Activated B cell treated with CpG ODN at 0.5 μM for 24 hours (primary cell): ENCODE results near the gene TMEM170B. TPM values are rescaled to one million over a fixed set of nuclear protein-coding genes. Genes with fewer than 3 reads are reported as not detected.

ENCODE experiments used
- ATAC-seq: fragments of 200-7000 bp; cut with Tn5 transposase; one replicate; pipeline ENCODE4 v1.10.0; 2021; ENCODE audit warnings: low read depth, mild to moderate bottlenecking, moderate library complexity
- CTCF ChIA-PET: fragments of 350-600 bp; sonication (Branson Sonifier 250); formaldehyde crosslinking; loops from one replicate; lab custom pipeline; 2021; ENCODE audit warnings: antibody characterized with exemption; lab: Charles Lee
- POLR2A ChIA-PET: fragments of 350-600 bp; sonication (Branson Sonifier 250); formaldehyde crosslinking; loops from one replicate; lab custom pipeline; 2021; ENCODE audit warnings: antibody characterized with exemption; lab: Charles Lee
- DNase-seq: peaks from one replicate; pipeline ENCODE4 v3.0.0; 2022
- H3K27ac Mint-ChIP-seq: one replicate; pipeline ENCODE4 v1.8.0; 2020; ENCODE audit warnings: mixed read lengths
- H3K27me3 Mint-ChIP-seq: one replicate; pipeline ENCODE4 v1.8.0; 2021; ENCODE audit warnings: mixed read lengths
- H3K36me3 Mint-ChIP-seq: one replicate; pipeline ENCODE4 v1.8.0; 2021; ENCODE audit warnings: low read depth, mixed read lengths
- H3K4me1 Mint-ChIP-seq: one replicate; pipeline ENCODE4 v1.8.0; 2021; ENCODE audit warnings: mixed read lengths
- H3K4me3 Mint-ChIP-seq: one replicate; pipeline ENCODE4 v1.8.0; 2020; ENCODE audit warnings: mild to moderate bottlenecking, mixed read lengths
- H3K9me3 Mint-ChIP-seq: one replicate; pipeline ENCODE4 v1.8.0; 2020; ENCODE audit warnings: mixed read lengths
- intact Hi-C: fragments of 100-400 bp; cut with micrococcal nuclease; formaldehyde crosslinking; loops from one replicate; pipeline ENCODE4 v1.15.1; 2024
- total RNA-seq: library from RNA; stranded (reverse); gene quantifications from 2 replicates; pipeline ENCODE4 v1.2.3, GENCODE V29; 2022
- TF ChIP-seq, protein P1 (sequence below): fragments of 200-600 bp; IDR thresholded peaks from one replicate; pipeline ENCODE4 v1.8.0; 2022; ENCODE audit warnings: antibody characterized with exemption, mild to moderate bottlenecking

The TMEM170B gene
- total RNA-seq, 1 donor from 2014 or later = 2.6 TPM

DNA sequence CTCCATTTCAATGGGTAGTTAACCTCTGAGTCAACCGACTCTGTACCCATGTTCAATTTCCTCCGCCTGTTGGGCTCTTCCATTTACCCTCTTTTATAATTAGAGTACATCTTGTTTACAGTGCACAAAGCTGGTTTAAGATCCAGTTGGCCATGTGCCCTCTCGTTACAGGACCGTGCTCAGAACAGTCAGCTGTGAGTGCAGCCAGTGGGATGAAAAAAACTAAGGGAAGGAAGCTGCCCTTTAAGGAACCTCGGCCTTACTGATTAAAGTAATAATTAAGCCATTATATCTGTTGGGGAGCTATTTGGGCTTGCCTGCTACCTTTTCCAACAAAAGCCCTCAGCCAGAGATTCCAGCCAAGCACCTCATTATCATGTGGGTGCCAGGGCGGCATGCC, 68.8 kb downstream of the TMEM170B start:
- no peaks in the 10 kb centered on the region for H3K36me3 Mint-ChIP-seq
- H3K27me3 Mint-ChIP-seq = peaks cover 30% of the 10 kb centered on the region
- CTCF ChIA-PET = no interaction called here
- H3K4me3 Mint-ChIP-seq = no peak overlapping the region
- ATAC-seq = no peak
- no peaks in the 10 kb centered on the region for H3K4me1 Mint-ChIP-seq
- POLR2A ChIA-PET = no interaction called here
- intact Hi-C loops = no loop called here
- DNase-seq = no peak
- TF ChIP-seq, protein P1, sequence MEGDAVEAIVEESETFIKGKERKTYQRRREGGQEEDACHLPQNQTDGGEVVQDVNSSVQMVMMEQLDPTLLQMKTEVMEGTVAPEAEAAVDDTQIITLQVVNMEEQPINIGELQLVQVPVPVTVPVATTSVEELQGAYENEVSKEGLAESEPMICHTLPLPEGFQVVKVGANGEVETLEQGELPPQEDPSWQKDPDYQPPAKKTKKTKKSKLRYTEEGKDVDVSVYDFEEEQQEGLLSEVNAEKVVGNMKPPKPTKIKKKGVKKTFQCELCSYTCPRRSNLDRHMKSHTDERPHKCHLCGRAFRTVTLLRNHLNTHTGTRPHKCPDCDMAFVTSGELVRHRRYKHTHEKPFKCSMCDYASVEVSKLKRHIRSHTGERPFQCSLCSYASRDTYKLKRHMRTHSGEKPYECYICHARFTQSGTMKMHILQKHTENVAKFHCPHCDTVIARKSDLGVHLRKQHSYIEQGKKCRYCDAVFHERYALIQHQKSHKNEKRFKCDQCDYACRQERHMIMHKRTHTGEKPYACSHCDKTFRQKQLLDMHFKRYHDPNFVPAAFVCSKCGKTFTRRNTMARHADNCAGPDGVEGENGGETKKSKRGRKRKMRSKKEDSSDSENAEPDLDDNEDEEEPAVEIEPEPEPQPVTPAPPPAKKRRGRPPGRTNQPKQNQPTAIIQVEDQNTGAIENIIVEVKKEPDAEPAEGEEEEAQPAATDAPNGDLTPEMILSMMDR = no peak
- no peak overlapping the region for H3K27ac Mint-ChIP-seq
- H3K9me3 Mint-ChIP-seq = no peaks in the 10 kb centered on the region

DNA sequence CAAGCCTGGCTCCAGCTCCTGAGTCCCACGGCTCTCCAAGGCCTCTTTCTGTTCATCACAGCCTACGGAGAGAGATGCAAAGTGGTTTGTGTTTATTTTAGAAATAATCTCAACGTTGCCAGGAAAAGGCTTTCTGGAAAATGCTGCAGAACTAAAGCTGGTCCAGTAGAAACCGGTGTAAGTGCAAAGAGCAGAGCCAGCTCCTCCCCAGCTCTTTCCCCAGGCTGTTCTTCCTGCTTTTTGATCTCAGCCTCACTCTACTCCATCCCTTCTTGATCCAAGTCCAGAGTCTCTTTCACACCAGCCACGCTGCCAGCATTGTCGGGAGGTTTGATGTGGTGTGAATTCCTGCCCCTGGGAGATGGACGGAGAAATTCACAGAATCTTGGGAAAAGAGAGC, 69.8 kb downstream of the TMEM170B start:
- ChIA-PET CTCF (no interaction called here), POLR2A (no interaction called here)
- H3K4me3 Mint-ChIP-seq = no peak overlapping the region
- no peaks in the 10 kb centered on the region for H3K9me3 Mint-ChIP-seq
- TF ChIP-seq, protein P1 = no peak
- H3K27me3 Mint-ChIP-seq = peaks cover 27% of the 10 kb centered on the region
- DNase-seq = no peak
- intact Hi-C loops = no loop called here
- no peak overlapping the region for H3K27ac Mint-ChIP-seq
- H3K36me3 Mint-ChIP-seq = no peaks in the 10 kb centered on the region
- ATAC-seq = no peak
- no peaks in the 10 kb centered on the region for H3K4me1 Mint-ChIP-seq

DNA sequence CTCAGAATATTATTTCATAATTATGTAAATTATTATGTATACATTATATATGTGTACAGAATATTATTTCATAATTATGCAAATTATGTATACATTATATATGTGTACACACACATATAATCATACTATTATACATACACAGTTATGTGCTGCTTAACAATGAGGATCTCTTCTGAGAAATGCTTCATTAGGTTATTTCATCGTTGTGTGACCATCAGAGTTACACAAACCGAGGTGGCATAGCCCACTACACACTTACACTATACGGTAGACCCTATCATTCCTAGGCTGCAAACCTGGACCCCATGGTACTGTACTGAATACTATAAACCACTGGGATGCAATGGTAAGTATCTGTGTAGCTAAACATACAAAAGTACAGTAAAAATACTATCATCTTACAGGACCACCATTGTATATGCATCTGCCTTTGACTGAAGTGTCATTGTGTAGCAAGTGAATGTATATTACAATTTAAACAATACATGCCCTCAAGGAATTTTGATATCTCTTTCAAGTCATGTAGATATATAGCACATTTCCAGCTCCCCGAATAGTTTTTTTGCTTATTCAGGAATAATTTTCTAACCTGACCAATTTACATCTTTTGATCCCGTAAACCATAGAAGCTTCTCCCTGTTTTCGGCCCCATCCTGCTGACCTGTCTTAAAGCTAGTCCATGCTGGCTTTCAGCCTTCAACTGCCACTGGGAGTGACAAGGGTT, 71.2 kb downstream of the TMEM170B start:
- no peak for ATAC-seq
- POLR2A ChIA-PET = no interaction called here
- H3K36me3 Mint-ChIP-seq = no peaks in the 10 kb centered on the region
- H3K4me1 Mint-ChIP-seq = no peaks in the 10 kb centered on the region
- peaks cover 22% of the 10 kb centered on the region for H3K27me3 Mint-ChIP-seq
- TF ChIP-seq, protein P1 = no peak
- no peak for DNase-seq
- CTCF ChIA-PET = no interaction called here
- H3K9me3 Mint-ChIP-seq = no peaks in the 10 kb centered on the region
- intact Hi-C loops = no loop called here
- no peak overlapping the region for H3K4me3 Mint-ChIP-seq
- H3K27ac Mint-ChIP-seq = no peak overlapping the region

DNA sequence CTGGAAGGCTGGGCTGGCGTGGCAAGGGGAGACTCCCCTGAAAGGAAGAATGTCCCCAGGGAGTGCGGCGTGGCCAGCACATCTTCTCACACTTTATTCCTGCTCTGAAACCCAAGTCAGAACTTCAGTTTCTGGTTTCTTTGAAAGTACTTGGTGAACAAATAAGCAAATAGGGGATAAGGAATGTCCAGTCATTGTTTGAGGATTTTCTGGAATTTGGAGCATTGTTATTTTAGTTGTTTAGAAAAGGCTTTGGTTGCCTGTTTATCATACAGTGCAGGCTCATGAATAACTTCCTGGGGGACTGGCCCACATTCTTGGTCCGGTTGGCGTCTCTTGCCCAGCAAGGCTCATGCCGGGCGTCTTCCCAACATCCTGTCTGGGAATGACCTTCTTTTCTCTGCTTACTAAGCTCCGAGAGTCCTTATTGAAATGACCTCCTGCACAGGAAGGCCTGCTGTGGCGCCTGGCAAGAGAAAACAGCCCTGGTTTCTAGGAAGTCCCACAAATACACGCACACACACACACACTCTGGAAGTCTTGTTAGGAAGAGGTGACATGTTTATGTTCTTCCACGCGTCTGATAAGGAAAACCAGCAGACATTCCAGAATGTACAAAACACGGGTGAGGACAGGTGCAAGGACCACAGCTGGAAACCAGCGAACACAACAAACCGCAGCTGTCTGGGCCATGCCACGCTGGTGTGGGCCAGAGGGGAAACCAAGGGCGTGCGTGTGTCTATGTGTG, 71.9 kb downstream of the TMEM170B start:
- no peaks in the 10 kb centered on the region for H3K9me3 Mint-ChIP-seq
- H3K36me3 Mint-ChIP-seq = no peaks in the 10 kb centered on the region
- peaks cover 22% of the 10 kb centered on the region for H3K27me3 Mint-ChIP-seq
- DNase-seq = no peak
- TF ChIP-seq, protein P1 = no peak
- no peak for ATAC-seq
- no peaks in the 10 kb centered on the region for H3K4me1 Mint-ChIP-seq
- intact Hi-C loops = no loop called here
- ChIA-PET CTCF (no interaction called here), POLR2A (no interaction called here)
- H3K27ac Mint-ChIP-seq = no peak overlapping the region
- no peak overlapping the region for H3K4me3 Mint-ChIP-seq

DNA sequence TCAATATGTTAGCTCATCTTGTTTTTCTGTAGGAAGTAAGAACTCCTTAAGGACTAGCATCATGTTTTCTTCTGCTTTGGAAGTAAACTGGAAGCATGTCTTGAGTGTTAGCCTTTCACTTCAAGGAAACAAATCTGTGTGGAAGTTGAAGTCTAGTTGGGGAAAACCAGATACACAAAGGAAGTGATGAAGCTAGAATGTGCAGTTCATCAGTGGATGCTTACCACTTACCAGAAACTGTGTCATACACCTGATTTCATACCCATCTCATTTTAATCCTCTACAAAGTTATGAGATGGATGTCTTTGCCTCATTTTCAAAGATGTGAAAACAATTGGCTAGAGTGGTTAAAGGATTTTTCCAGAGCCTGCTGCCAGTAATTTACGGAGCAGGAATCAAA, 75.8 kb downstream of the TMEM170B start:
- ATAC-seq (no peak), DNase-seq (no peak)
- intact Hi-C loops = no loop called here
- Mint-ChIP-seq H3K36me3 (no peaks in the 10 kb centered on the region), H3K9me3 (no peaks in the 10 kb centered on the region), H3K27ac (no peak overlapping the region), H3K27me3 (peaks cover 3% of the 10 kb centered on the region), H3K4me1 (no peaks in the 10 kb centered on the region), H3K4me3 (no peak overlapping the region)
- TF ChIP-seq, protein P1 = no peak
- ChIA-PET POLR2A (no interaction called here), CTCF (no interaction called here)
